OCI-LY7 (cell line): ENCODE results near the gene CCNL1. TPM values are rescaled to one million over a fixed set of nuclear protein-coding genes. Genes with fewer than 3 reads are reported as not detected.

Experiments
- BruUV-seq: library from RNA; stranded (reverse); fragments of 400-500 nt; replicated peaks from 2 replicates; lab custom pipeline; 2021; lab: Mats Ljungman, UMichigan
- CTCF ChIA-PET: fragments of 300-600 bp; sonication (Branson Sonifier 250); formaldehyde crosslinking; loops from one replicate; lab custom pipeline; 2022; ENCODE audit warnings: antibody characterized with exemption; ENCODE audit not compliant: unreplicated experiment; lab: Charles Lee
- POLR2A ChIA-PET: fragments of 300-600 bp; sonication (Branson Sonifier 250); formaldehyde crosslinking; loops from one replicate; lab custom pipeline; 2022; ENCODE audit warnings: antibody characterized with exemption; lab: Charles Lee
- DNase-seq: peaks from one replicate; pipeline ENCODE4 v3.0.0-alpha.2; 2015; ENCODE audit warnings: low spot score
- H2AFZ ChIP-seq: fragments of 200-600 bp; sonication (generic), shearing (Covaris generic); 2 replicates; pipeline ENCODE4 v1.6.1; 2014; ENCODE audit warnings: mild to moderate bottlenecking, antibody characterized with exemption, low read length, moderate library complexity
- H3K27ac ChIP-seq: fragments of 200-600 bp; sonication (generic); 2 replicates; pipeline ENCODE4 v1.5.1; 2014; ENCODE audit warnings: mixed run types, low read depth, mild to moderate bottlenecking, moderate library complexity, low read length, inconsistent platforms; ENCODE audit not compliant: poor library complexity, severe bottlenecking
- H3K36me3 ChIP-seq: fragments of 200-600 bp; sonication (generic); 2 replicates; pipeline ENCODE4 v1.6.1; 2014; ENCODE audit warnings: mild to moderate bottlenecking, antibody characterized with exemption, low read length, moderate library complexity, mixed read lengths; ENCODE audit not compliant: insufficient read depth
- H3K4me1 ChIP-seq: fragments of 200-600 bp; sonication (generic); 2 replicates; pipeline ENCODE4 v1.5.1; 2014; ENCODE audit warnings: mild to moderate bottlenecking, low read length; ENCODE audit not compliant: insufficient read depth, poor library complexity, severe bottlenecking
- H3K4me2 ChIP-seq: fragments of 200-600 bp; sonication (generic); 2 replicates; pipeline ENCODE4 v1.6.1; 2014; ENCODE audit warnings: mild to moderate bottlenecking, low read length
- H3K4me3 ChIP-seq: fragments of 200-600 bp; sonication (generic); 2 replicates; pipeline ENCODE4 v1.5.1; 2014; ENCODE audit warnings: mild to moderate bottlenecking, low read depth, low read length; ENCODE audit not compliant: poor library complexity, severe bottlenecking
- H3K79me2 ChIP-seq: fragments of 200-600 bp; sonication (generic); 2 replicates; pipeline ENCODE4 v1.6.1; 2016; ENCODE audit warnings: low read depth, mild to moderate bottlenecking, low read length, moderate library complexity, mixed read lengths; ENCODE audit not compliant: insufficient read depth
- H3K9me2 ChIP-seq: fragments of 200-600 bp; sonication (generic); 2 replicates; pipeline ENCODE4 v1.6.1; 2016; ENCODE audit warnings: mild to moderate bottlenecking, low read length, mixed read lengths; ENCODE audit not compliant: insufficient read depth
- H3K9me3 ChIP-seq: fragments of 200-600 bp; sonication (generic); 2 replicates; pipeline ENCODE4 v1.6.1; 2014; ENCODE audit warnings: mild to moderate bottlenecking, mixed run types, low read length, mixed read lengths
- H4K20me1 ChIP-seq: fragments of 200-600 bp; sonication (generic); 2 replicates; pipeline ENCODE4 v1.6.1; 2014; ENCODE audit warnings: mild to moderate bottlenecking, antibody characterized with exemption, low read length, moderate library complexity, mixed read lengths; ENCODE audit not compliant: insufficient read depth
- EZH2phosphoT487 ChIP-seq: fragments of 200-600 bp; sonication (generic); IDR thresholded peaks from 2 replicates; pipeline ENCODE4 v1.6.1; 2018; ENCODE audit warnings: low read depth, borderline replicate concordance, mild to moderate bottlenecking, mixed run types, antibody characterized with exemption, low read length, moderate library complexity, mixed read lengths
- intact Hi-C: fragments of 100-400 bp; cut with micrococcal nuclease; formaldehyde crosslinking; loops from one replicate; pipeline ENCODE4 v1.10.0; 2022; ENCODE audit not compliant: unreplicated experiment
- total RNA-seq, 2 experiments: library from RNA; depleted of rRNA in 1 of 2; stranded (reverse); fragments of >200 nt in 1 of 2; shearing (Covaris generic) in 1 of 2; gene quantifications; 2 replicates each; pipeline ENCODE4 v1.2.3, GENCODE V29; 2014 to 2022
- TF ChIP-seq, protein P1 (sequence below): fragments of 200-600 bp; sonication (generic); conservative IDR thresholded peaks from 2 replicates; pipeline ENCODE4 v1.5.1; 2014; ENCODE audit warnings: mild to moderate bottlenecking, antibody characterized with exemption, low read length, moderate library complexity, mixed read lengths

CCNL1 gene
- total RNA-seq, 2 experiments from 2014 or later, result 158 to 280 TPM

DNA sequence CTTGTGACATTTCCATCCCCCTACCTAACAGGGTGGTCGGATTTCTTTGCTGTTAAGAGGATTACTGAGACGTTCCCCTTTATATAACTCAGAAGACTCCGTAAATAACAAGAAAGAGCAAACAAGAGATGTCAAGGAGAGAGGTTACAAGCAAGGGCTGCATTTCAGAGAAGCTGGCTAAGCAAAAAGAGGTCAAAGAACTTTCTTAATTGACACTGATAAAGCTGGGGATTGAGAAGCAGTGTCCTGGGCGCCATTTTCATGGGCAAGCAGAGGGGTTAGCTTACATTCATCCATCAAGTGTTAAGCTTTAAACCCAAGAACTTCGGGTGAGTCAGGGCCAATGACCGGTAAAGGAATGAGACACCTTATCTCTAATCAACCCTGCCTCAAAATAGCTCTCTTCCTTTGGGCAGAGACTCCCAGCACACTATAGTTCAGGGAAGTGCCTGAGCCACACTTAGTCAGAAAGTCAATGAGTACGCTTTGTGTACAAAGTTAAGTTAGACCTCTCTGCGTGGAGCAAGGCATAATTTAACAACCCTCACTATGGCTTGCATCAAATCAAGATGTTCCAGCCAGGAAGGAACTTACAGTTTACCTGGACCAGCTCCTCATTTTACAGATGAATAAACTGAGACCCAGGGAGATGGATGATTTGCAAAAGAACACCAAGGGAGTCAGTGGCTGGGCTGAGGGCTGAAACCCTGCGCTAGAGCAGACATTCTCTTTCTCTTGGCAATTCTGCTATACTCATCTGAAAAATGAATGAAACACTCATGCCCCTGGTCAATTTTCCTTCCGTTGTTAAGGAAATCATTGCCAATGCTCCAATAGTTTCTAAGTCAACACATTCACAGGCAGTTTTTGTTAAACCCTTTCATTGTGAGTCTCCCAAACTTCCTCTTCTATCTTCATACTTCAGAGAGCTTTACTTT lies 44.6 kb downstream of the CCNL1 start:
- Histone ChIP-seq H3K79me2 (no peaks in the 10 kb centered on the region), H3K9me3 (no peaks in the 10 kb centered on the region), H3K36me3 (no peaks in the 10 kb centered on the region), H3K27ac (no peak overlapping the region), H3K9me2 (no peaks in the 10 kb centered on the region), H3K4me3 (no peak overlapping the region), H4K20me1 (no peaks in the 10 kb centered on the region), H2AFZ (no peak overlapping the region), H3K4me1 (no peaks in the 10 kb centered on the region), H3K4me2 (no peak overlapping the region)
- intact Hi-C loops, result no loop called here
- TF ChIP-seq, protein P1, sequence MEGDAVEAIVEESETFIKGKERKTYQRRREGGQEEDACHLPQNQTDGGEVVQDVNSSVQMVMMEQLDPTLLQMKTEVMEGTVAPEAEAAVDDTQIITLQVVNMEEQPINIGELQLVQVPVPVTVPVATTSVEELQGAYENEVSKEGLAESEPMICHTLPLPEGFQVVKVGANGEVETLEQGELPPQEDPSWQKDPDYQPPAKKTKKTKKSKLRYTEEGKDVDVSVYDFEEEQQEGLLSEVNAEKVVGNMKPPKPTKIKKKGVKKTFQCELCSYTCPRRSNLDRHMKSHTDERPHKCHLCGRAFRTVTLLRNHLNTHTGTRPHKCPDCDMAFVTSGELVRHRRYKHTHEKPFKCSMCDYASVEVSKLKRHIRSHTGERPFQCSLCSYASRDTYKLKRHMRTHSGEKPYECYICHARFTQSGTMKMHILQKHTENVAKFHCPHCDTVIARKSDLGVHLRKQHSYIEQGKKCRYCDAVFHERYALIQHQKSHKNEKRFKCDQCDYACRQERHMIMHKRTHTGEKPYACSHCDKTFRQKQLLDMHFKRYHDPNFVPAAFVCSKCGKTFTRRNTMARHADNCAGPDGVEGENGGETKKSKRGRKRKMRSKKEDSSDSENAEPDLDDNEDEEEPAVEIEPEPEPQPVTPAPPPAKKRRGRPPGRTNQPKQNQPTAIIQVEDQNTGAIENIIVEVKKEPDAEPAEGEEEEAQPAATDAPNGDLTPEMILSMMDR, result no peak
- no peak for TF ChIP-seq EZH2phosphoT487
- BruUV-seq, result no TSS peak
- no peak for DNase-seq
- ChIA-PET POLR2A (interaction anchor here (0.5 to 3.7 kb wide), 6 partner anchors 9 to 454 kb away, joined by 3 to 33 read pairs (median 8); no protein-coding TSS in a partner anchor), CTCF (interaction anchor here (0.6 to 1.7 kb wide), 3 partner anchors 10 to 27 kb away, joined by 3 to 4 read pairs (median 4); no protein-coding TSS in a partner anchor)

DNA sequence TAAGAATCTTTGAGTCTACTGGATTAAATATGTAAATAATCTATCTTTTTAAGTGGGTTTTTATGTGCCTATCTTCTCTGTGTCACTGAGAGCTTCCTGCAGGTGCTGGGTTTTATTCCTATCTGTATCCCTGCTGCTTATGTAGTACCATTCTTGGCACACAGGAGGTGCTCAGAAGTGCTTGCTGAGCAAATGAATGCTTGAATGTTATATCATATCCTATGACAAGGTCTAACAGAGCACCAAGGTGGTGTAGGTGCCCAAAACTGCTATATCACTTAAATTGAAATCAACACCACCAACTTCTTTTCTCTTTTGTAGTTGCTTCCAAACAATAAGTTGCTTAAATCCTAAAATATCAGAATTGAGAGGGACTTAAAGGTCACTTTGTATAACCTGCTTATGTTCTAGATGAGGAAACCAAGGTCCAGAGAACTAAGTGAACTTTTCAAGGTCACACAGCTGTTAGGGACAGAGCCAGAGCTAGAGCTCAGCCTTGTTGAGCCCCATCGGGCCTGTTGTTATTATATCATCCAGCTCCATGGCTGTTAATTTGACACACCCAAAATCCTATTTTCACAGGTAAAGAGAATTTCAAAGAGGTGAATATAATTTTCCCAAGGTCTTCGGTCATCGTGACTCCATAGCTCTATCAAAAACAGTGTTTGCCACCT lies 46.0 kb downstream of the CCNL1 start:
- peak; percentile 29 for DNase-seq
- Histone ChIP-seq H3K4me2 (no peak overlapping the region), H4K20me1 (no peaks in the 10 kb centered on the region), H3K79me2 (no peaks in the 10 kb centered on the region), H3K9me3 (no peaks in the 10 kb centered on the region), H3K4me3 (no peak overlapping the region), H3K4me1 (no peaks in the 10 kb centered on the region), H3K9me2 (no peaks in the 10 kb centered on the region), H2AFZ (no peak overlapping the region), H3K36me3 (no peaks in the 10 kb centered on the region), H3K27ac (no peak overlapping the region)
- CTCF ChIA-PET, result interaction anchor here (1.7 kb wide), 1 partner anchor 9 kb away, joined by 4 read pairs; no protein-coding TSS in a partner anchor
- intact Hi-C loops, result no loop called here
- BruUV-seq, result no TSS peak
- TF ChIP-seq EZH2phosphoT487, result no peak
- TF ChIP-seq, protein P1, result peak; percentile 47
- POLR2A ChIA-PET, result interaction anchor here (0.8 to 2.8 kb wide), 5 partner anchors 8 to 35 kb away, joined by 3 to 15 read pairs (median 4); no protein-coding TSS in a partner anchor
